NCI-H1092 (cell line): ENCODE results near the gene PAPLN.

Experiments used
- DNase-seq: peaks from one replicate; lab custom pipeline; 2025; lab: John Stamatoyannopoulos, UW

Gene PAPLN

GRCh38 chr14:73246387-73247150 is 9.3 kb downstream of the PAPLN start:
- DNase-seq: no peak

DNA sequence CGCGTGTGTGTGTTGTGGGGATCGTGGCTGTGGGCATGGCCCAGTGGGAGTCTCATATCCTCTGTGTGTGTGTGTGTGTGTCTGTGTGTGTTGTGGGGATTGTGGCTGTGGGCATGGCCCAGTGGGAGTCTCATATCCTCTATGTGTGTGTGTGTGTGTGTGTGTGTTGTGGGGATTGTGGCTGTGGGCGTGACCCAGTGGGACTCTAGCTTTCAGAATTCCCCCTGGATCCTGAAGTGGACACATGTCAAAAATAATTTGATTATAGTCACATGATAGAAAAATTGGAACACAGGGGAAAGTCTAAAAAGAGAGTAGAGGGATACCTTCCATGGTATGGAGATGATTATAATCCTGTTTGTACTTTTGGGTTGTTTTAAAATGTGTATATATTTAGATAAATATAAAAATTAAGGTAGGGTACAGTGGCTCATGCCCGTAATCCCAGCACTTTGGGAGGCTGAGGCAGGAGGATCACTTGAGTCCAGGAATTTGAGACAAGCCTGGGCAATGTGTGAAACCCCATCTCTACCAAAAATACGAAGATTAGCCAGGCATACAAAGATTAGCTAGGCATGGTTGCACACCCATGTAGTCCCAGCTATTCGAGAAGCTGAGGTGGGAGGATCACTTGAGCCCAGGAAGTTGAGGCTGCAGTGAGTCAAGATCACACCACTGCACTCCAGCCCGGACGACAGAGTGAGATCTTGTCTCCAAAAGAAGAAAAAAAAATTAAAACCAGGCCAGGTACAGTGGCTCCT is 11.0 kb downstream of the PAPLN start:
- DNase-seq: no peak

GRCh38 chr14:73249108-73249507 is 11.8 kb downstream of the PAPLN start:
- DNase-seq: no peak

- no peak for DNase-seq
Observed at GRCh38 chr14:73249564-73250316, 12.4 kb downstream of the PAPLN start.

DNA sequence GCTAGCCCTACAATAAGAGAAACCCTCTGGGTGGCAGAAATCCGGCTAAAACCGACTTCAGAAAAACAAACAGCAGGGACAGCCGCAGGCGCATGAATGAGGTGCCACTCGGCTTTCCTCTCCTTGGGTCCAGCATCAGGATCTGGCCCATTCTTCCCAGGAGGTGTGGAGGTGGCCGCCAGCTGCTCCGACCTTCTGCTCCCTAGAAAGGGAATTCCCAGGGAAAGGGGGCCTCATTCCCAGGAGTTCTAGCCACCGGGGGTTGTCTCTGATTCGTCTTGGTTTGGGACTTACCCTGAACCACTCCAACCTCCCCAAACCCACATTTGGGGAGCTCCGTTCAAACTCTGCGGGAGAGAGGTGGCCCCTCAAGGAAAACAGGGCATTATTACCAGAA is 13.0 kb downstream of the PAPLN start:
- DNase-seq: no peak

- no peak for DNase-seq
Observed at GRCh38 chr14:73250781-73251500, 13.6 kb downstream of the PAPLN start.

DNA sequence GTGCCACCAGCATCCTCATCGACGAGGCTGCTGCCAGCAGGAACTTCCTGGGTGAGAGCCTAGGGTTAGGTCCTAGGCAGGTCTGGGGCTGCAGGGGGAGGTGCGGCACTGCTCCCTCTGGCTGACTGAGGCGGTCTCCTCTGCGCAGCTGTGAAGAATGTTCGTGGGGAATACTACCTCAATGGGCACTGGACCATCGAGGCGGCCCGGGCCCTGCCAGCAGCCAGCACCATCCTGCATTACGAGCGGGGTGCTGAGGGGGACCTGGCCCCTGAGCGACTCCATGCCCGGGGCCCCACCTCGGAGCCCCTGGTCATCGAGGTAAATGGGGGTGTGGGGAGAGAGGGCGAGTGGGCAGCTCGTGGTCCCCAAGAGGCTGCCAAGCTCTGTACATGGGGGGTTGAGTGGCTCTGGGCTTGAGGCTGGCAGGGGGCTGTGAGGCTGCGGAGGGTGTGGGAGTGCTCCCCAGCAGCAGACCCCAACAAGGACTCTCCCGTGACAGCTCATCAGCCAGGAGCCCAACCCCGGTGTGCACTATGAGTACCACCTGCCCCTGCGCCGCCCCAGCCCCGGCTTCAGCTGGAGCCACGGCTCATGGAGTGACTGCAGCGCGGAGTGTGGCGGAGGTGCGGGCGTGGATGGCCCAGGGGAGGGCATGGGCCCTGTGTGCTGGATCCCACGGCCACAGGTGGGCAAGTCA is 14.4 kb downstream of the PAPLN start:
- DNase-seq: no peak

DNA sequence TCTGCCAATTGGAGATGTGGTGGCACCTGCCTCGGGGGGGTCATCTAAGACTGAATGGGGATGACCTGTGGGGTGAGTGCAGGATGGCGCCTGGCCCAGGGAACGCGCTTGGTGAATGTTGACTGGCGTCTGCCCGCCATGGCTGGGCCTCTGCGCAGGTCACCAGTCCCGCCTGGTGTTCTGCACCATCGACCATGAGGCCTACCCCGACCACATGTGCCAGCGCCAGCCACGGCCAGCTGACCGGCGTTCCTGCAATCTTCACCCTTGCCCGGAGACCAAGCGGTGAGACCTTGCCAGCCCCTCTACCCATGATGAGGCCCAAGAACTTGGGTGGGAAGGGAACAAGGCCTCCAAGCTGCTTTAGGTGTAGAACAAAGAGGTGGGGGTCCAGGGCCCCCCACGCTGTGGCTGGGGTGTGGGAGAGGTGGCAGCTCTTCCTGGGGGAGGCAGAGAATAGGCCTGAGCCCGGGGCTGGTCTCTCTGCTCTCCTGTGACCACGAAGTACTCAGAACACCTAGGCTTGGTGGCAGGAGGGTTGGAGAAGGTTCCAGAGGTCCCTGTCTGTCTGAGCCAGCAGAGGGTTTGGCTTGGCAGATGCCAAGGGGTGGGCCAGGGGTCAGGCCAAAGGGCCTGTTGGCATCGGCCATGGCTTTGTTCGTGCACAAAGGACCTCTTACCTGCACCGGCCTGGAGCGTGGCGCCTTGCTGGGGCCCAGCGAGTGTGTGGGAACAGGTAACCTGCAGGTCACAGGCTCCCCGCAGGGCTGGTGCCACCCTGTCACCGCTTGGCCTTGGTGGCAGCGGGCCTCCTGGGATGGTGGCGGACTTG is 15.4 kb downstream of the PAPLN start:
- DNase-seq: no peak

DNA sequence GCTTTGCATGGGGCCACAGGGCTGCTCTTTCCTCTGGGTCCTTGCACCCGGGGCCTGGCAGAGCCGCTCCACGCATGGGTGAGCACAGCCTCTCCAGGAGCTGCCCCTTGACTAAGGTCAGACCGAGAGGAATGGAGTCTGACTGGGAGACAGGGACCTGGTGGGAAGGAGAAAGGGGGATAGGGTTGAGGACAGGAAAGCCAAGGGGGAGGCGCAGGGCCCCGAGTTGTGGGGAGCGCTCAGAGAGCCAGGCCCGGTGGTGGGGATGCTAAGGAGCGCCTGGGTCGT is 16.0 kb downstream of the PAPLN start:
- no peak for DNase-seq

GRCh38 chr14:73253721-73254120 is 16.4 kb downstream of the PAPLN start:
- DNase-seq: no peak

- no peak for DNase-seq
Observed at GRCh38 chr14:73254247-73255004, 17.1 kb downstream of the PAPLN start.

DNA sequence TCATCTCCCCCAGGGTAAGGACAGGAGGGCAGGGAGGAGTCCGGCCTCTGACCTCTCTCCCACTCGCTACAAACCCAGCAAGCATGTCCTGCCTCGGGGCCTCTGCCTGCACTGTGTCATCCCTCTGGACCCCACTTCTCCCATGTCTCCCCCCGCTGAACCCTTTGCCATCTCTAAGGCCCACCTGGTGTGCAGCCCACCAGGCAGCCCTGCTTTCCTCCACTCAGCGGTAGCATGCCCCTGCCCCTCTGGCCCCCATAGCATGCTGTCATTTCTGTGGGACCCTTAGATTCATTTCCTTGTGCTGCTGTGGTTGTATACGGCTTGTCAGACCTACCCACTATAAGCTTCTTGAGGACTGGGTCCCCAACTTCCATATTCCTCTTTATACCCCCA is 17.7 kb downstream of the PAPLN start:
- no peak for DNase-seq

GRCh38 chr14:73255693-73256225 is 18.5 kb downstream of the PAPLN start:
- no peak for DNase-seq

DNA sequence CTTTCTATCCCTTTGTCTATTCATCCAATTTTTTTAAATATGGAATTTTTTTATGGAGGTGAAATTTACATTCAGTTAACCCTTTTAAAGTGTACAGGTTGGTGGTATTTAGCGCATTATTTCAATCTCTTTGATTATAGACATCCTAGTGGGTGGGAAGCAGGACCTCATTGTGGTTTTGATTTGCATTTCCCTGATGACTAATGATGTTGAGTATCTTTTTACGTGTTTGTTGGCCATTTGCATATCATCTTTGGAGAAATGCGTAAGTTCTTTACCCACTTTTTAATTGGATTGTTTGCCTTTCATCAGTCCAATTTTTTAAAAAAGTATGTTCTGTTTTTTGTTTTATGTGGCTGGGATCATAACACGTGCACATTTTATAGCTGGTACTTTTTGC is 20.8 kb downstream of the PAPLN start:
- no peak for DNase-seq

- DNase-seq: no peak
Observed at GRCh38 chr14:73258845-73259611, 21.7 kb downstream of the PAPLN start.

DNA sequence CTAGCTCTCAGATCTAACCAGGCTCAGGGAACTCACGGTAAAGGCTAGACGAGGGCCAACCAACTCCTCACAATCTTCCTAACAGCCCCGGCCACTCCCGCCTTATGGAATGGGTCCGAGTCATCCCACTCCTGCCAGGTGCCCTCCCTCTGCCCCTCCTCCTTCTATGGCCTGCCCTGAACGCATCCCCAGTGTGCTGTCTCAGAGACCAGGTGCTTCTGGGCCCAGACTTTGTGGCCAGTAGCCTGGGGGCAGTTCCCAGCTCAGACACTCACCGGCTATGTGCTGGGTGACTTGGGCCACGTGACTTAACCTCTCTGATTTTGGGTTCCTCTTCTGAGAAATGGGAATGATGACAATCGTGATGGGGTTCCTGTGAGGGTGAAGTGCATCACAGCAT is 22.5 kb downstream of the PAPLN start:
- no peak for DNase-seq

DNA sequence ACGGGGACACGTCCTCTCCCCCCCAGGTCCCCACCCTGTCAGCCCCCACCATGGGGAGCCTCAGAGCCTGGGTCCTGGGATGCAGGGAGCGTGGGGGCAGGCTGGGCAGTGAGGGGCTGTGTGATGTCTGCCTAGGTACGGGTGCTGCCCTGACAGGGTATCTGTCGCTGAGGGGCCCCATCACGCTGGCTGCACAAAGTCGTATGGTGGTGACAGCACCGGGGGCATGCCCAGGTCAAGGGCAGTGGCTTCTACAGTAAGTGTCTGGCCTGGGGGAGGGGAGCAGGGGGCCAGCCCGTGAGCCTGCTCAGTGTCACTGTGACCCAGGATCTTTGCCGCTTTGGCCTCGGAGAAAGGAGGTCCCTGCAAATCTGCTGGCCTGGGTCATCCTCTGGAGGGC is 23.3 kb downstream of the PAPLN start:
- DNase-seq: no peak

- no peak for DNase-seq
Observed at GRCh38 chr14:73261075-73261474, 23.8 kb downstream of the PAPLN start.
